SK-N-MC (cell line): ENCODE measurements around the gene C2CD2.

Source experiments
- DNase-seq: peaks from one replicate; pipeline ENCODE4 v3.0.0-alpha.2; 2011; ENCODE audit warnings: low read depth, low spot score
- H3K27ac ChIP-seq: fragments of 200-600 bp; sonication (generic); 2 replicates; pipeline ENCODE4 v1.5.1; 2016; ENCODE audit warnings: mixed run types
- H3K36me3 ChIP-seq: fragments of 200-600 bp; sonication (generic); 2 replicates; pipeline ENCODE4 v1.6.1; 2017; ENCODE audit warnings: antibody characterized with exemption, low read length, mixed read lengths; ENCODE audit not compliant: insufficient read depth
- H3K4me3 ChIP-seq: fragments of 200-600 bp; sonication (generic); 2 replicates; pipeline ENCODE4 v1.5.1; 2016
- H3K9ac ChIP-seq: fragments of 200-600 bp; sonication (generic); 2 replicates; pipeline ENCODE4 v1.8.0; 2017; ENCODE audit warnings: mixed run types, mixed read lengths; ENCODE audit not compliant: insufficient read length
- H3K9me3 ChIP-seq: fragments of 200-600 bp; sonication (generic); 2 replicates; pipeline ENCODE4 v1.6.1; 2017; ENCODE audit warnings: low read depth, mild to moderate bottlenecking, antibody characterized with exemption, low read length, moderate library complexity, mixed read lengths
- EZH2 ChIP-seq: fragments of 200-600 bp; sonication (generic); IDR thresholded peaks from one replicate; pipeline ENCODE4 v1.6.1; 2017; ENCODE audit warnings: antibody characterized with exemption
- FOXP2 ChIP-seq: optimal IDR thresholded peaks from 2 replicates; pipeline ENCODE3; 2011; ENCODE audit warnings: mild to moderate bottlenecking, moderate library complexity; ENCODE audit not compliant: insufficient read depth; ENCODE audit errors: extremely low read length, control extremely low read depth
- POLR2AphosphoS5 ChIP-seq: IDR thresholded peaks from 2 replicates; pipeline ENCODE4 v1.6.1; 2012; ENCODE audit warnings: mild to moderate bottlenecking, low read depth, low read length, borderline replicate concordance

C2CD2 gene

GRCh38 chr21:41919666-41920398 lies 34.0 kb downstream of the C2CD2 start:
- no peak for TF ChIP-seq FOXP2
- no peak for TF ChIP-seq EZH2
- no peak for TF ChIP-seq POLR2AphosphoS5
- no peak overlapping the region for H3K4me3 ChIP-seq
- no peak overlapping the region for H3K9ac ChIP-seq
- H3K9me3 ChIP-seq = no peaks in the 10 kb centered on the region
- no peaks in the 10 kb centered on the region for H3K36me3 ChIP-seq
- no peak overlapping the region for H3K27ac ChIP-seq
- no peak for DNase-seq

- Histone ChIP-seq H3K9me3 (no peaks in the 10 kb centered on the region), H3K4me3 (no peak overlapping the region), H3K27ac (no peak overlapping the region), H3K9ac (no peak overlapping the region), H3K36me3 (no peaks in the 10 kb centered on the region)
- DNase-seq = no peak
- TF ChIP-seq EZH2 (no peak), FOXP2 (no peak), POLR2AphosphoS5 (no peak)
These were observed 35.1 kb downstream of the C2CD2 start for GRCh38 chr21:41918561-41919358.

GRCh38 chr21:41917531-41917930 lies 36.3 kb downstream of the C2CD2 start:
- Histone ChIP-seq H3K27ac (no peak overlapping the region), H3K4me3 (no peak overlapping the region), H3K9ac (no peak overlapping the region), H3K9me3 (no peaks in the 10 kb centered on the region), H3K36me3 (no peaks in the 10 kb centered on the region)
- TF ChIP-seq EZH2 (no peak), FOXP2 (no peak)
- no peak for DNase-seq

- no peak for TF ChIP-seq FOXP2
- TF ChIP-seq EZH2 = no peak
- no peak for TF ChIP-seq POLR2AphosphoS5
- DNase-seq = no peak
- Histone ChIP-seq H3K27ac (no peak overlapping the region), H3K9me3 (no peaks in the 10 kb centered on the region), H3K36me3 (no peaks in the 10 kb centered on the region), H3K4me3 (no peak overlapping the region), H3K9ac (no peak overlapping the region)
These were observed 36.9 kb downstream of the C2CD2 start for GRCh38 chr21:41916888-41917433.

- Histone ChIP-seq H3K4me3 (no peak overlapping the region), H3K27ac (no peak overlapping the region), H3K9me3 (no peaks in the 10 kb centered on the region), H3K36me3 (no peaks in the 10 kb centered on the region), H3K9ac (no peak overlapping the region)
- no peak for DNase-seq
- TF ChIP-seq EZH2 = no peak
These were observed 38.9 kb downstream of the C2CD2 start for GRCh38 chr21:41914965-41915364.

GRCh38 chr21:41914358-41914757 lies 39.5 kb downstream of the C2CD2 start:
- DNase-seq = no peak
- no peak overlapping the region for H3K4me3 ChIP-seq
- H3K9me3 ChIP-seq = no peaks in the 10 kb centered on the region
- no peaks in the 10 kb centered on the region for H3K36me3 ChIP-seq
- no peak overlapping the region for H3K27ac ChIP-seq
- no peak overlapping the region for H3K9ac ChIP-seq
- TF ChIP-seq FOXP2 (no peak), POLR2AphosphoS5 (no peak), EZH2 (no peak)

GRCh38 chr21:41913230-41913629 lies 40.6 kb downstream of the C2CD2 start:
- Histone ChIP-seq H3K27ac (no peak overlapping the region), H3K9me3 (no peaks in the 10 kb centered on the region), H3K36me3 (no peaks in the 10 kb centered on the region), H3K4me3 (no peak overlapping the region), H3K9ac (no peak overlapping the region)
- TF ChIP-seq EZH2 (no peak), FOXP2 (no peak), POLR2AphosphoS5 (no peak)
- no peak for DNase-seq

- no peak for DNase-seq
- Histone ChIP-seq H3K4me3 (no peak overlapping the region), H3K9me3 (no peaks in the 10 kb centered on the region), H3K9ac (no peak overlapping the region), H3K27ac (no peak overlapping the region), H3K36me3 (no peaks in the 10 kb centered on the region)
- TF ChIP-seq FOXP2 = no peak
- TF ChIP-seq EZH2 = no peak
These were observed 45.0 kb downstream of the C2CD2 start for GRCh38 chr21:41908829-41909228.
